HG03439 (cell line): ENCODE measurements around the gene SURF6.

Source experiments
- ATAC-seq: cut with Tn5 transposase; IDR thresholded peaks from one replicate; pipeline ENCODE4 v1.9.1; 2021; ENCODE audit warnings: mild to moderate bottlenecking, moderate library complexity; ENCODE audit not compliant: unreplicated experiment

Gene SURF6

DNA sequence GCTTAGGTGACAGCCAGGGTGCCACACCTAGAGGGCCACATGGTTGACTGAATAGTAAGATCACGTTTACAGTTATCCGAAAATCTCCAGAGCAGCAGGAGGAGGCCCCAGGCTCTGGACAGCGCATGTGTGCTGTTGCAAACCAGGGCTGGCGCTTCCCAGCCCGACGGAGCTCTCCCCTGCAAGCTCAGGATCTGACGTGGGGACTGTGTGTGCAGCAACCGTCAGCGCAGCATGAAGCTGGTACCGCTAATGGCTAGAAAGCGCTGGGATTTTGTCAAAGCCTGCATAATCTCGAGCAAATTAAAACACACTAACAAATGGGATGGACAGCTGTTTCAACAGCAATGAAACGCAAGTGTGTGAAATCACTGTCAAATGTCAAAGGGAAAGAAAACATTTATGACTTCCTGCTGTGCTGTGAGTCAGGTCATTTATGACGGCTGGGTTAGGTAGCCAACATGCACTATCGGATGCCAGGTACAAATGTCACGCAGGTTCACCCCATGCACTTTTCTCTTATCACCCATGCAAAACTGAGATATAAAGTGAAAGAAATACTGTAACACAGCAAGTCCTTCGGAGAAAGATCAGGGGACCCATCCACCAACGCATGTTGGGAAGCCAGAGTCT is 32.4 kb upstream of the SURF6 start:
- no peak for ATAC-seq

DNA sequence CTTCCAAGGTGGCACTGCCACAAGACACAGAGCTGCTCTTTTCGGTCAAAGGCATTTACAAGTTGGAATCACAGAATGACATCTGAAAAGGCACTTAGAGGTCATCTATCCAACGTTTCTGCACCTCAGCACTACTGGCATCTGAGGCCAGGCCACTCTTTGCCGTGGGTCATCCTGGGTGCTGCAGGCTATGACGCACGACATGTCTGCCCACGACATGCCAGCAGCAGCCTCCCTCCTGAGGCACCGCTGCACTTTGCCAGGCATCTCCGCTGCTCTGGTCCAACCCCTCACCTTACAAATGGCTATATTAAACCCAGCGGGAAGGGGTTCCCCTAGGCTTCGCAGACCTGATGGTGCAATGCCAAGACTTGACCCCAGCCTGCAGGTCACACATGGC is 31.8 kb upstream of the SURF6 start:
- ATAC-seq = no peak

DNA sequence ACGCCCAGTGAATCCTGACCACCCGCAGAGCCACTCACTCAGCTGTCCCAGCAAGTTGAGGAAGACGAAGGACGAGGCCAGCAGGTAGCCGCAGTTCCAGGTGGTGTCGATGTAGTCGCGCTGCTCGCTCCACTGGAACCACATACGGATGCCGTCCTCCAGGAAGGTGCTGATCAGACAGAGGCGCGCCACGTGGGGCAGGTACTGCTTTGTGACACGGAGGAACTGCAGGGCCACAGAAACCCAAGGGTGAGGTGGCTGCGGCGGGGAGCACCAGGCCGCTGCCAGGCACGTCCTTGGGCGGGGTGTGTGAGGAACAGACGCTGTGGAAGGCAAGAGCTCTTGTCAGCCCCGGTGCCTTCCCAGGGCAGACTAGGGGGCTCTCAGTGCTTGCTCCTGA is 31.2 kb upstream of the SURF6 start:
- no peak for ATAC-seq

DNA sequence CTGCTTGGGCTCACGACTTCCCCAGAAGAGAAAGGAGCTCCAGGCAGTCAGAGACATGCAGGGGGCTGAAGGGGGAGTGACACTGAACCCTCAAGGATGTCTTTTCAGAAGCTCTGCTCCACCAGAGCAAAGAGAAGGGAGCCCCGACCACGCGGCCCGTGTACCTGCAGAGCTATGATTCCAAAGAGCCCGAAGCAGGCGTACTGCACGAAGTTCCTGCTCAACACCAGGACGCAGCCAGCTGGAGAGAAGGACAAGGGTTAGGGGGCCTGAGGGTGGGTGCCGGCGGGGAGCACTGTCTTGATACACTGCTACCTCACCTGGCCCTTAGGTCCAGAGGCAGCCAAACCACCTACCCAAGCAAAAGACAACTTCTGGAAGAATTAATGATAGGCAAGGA is 30.4 kb upstream of the SURF6 start:
- ATAC-seq = no peak

DNA sequence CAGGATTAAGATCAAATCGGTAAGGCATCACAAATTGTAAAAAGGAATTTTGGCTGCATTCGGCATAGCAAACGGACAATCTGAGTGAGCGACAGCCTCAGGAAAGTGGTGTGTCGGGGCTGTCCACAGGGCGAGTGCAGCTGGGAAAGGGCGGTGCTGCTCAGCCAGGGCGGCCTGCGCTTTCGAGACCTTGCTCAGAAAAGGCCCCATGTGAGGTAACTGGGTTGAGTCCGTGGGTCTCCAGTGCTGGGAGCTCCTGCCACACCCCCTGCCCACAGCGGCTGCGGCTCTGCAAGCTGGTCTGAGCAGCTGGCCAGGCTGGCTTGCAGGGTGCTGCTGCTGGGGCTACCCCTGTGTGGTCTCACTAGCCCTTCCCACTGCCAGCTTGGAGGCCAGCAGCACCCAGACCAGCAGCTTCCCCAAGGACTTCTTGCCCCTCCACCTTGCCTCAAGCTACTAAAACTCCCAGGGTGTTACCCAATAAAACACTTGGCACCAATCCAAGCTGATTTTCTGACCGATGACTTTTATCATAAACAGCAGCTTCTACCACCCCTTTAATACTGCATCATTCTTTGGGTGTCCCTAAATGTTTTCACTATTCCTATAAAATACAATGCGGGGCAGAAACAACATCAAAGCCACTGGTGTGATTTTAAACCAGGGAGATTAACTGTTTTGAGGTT is 26.5 kb upstream of the SURF6 start:
- ATAC-seq = no peak

GRCh38 chr9:133361507-133362092 is 25.6 kb upstream of the SURF6 start:
- no peak for ATAC-seq

DNA sequence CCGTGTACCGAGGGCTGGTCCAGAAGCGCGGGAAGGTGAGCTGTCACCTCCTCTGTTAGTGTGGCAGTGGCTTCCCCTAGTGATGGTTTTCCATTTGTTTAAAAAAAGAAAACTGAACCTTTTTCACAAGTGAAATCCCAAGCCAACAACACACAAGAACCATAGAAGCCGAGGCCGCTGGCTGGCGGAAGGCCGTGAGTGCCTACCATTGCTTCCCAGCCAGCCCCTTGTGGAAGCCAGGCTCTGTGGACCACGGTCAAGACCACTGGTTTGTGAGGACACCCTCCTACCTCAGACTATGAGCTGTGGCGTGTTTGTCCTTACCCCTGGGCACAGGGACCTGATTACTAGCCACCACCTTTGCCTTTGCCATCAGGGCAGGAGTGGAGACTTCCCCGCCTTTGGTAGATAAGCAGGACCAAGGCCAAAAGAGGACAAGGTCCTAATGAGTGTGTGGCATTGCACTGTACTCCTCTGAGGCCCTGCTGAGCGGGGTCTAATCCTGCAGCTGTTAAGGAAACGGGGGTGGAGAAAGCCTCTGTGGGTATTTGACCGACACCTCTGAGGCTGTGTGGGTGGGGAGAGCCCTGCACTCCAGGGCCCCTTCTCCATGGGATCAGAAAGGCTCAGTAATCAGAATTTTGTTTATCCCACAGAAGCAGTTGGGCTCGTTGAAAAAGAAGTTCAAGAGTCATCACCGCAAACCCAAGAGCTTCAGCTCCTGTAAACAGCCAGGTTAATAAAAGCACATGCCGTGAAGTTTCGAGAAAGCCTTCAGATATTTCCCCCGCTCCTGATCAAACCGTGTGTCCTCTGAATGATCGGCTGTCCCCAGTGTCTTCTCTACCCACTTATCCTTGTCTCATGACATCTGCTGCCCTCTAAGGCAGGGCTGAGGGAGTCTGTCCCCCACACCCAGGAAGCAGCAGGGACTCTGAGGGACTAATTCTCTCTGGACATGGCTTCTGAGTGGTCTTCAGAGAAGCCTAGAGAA is 24.7 kb upstream of the SURF6 start:
- no peak for ATAC-seq

DNA sequence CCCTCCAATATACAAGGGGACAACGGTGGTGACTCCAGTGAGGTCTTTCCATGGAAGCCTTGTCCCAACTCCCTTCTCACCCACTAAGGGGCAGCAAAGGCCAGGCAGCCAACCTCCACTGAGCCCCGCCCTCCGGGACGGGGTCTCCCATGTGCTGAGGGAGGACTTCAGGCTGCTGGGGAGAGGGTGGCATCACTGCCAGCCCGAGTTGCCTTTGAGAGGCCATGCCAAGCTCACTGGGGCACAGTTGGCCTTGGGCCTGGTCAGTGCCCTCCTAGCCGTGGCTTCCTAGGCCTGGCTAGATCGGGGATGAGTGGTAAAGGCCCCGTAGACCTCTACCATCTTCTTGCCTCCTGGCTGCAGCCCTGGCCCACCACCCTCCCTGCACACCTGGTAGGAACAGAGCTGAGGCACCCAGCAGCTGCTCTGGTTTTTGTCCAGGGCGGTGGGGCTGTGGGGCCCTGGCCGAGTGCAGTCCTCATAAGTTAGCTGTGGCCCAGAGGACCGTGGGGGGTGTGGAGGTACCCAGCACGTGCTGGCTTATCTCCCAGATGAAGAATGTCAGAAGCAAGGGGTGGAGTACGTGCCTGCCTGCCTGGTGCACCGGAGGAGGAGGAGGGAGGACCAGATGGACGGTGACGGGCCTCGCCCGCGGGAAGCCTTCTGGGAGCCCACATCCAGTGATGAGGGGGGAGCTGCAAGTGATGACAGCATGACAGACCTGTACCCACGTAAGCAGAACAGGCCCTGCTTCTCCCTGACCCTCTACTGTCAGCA is 23.6 kb upstream of the SURF6 start:
- ATAC-seq = no peak

DNA sequence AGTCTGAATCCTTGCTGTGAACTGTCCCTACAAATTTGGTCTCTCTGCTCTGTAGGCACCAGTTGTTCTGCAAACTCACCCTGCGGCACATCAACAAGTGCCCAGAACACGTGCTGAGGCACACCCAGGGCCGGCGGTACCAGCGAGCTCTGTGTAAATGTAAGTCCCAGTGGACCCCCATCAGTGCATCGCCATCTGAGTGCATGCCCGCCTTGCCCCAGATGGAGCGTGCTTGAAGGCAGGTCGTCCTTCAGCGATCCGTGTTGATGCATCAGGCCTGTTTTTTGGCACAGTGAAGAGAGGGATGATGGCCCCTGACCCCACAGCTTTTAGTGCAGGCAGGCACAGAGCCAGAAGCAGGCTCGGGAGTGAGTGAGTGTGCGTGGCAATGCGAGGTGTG is 21.7 kb upstream of the SURF6 start:
- no peak for ATAC-seq

- ATAC-seq = peak; percentile 45
These were observed 20.6 kb upstream of the SURF6 start, which contains the start of the genes SURF1 and SURF2 for GRCh38 chr9:133356391-133357091. Gene SURF1 (minus strand): TSS chr9:133356487. CDS start chr9:133356453, 34 bp downstream. Gene SURF2 (plus strand): TSS chr9:133356550. CDS start chr9:133356593, 43 bp downstream.

- peak; percentile 27 for ATAC-seq
These were observed 19.9 kb upstream of the SURF6 start for GRCh38 chr9:133355881-133356357.

DNA sequence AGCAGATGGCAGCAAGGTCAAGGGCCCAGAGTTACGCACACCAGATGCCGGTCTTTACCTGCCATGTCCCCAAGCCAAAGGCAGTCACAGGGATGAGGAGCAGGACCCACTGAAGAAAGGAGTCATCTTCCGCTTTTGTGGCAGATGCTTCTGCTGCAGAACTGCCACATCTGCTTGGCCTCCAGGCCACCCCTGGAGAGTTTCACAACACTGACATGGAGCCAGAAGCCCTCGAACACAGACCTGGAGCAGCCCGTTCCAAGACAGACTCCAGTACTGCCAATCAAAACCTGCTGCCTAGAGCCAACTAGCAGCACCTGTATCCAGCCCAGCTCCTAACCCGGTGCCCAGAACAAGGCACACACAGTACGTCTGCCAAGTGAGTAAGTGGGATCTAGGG is 18.8 kb upstream of the SURF6 start:
- ATAC-seq = no peak

- no peak for ATAC-seq
These were observed 17.6 kb upstream of the SURF6 start for GRCh38 chr9:133353548-133353947.

DNA sequence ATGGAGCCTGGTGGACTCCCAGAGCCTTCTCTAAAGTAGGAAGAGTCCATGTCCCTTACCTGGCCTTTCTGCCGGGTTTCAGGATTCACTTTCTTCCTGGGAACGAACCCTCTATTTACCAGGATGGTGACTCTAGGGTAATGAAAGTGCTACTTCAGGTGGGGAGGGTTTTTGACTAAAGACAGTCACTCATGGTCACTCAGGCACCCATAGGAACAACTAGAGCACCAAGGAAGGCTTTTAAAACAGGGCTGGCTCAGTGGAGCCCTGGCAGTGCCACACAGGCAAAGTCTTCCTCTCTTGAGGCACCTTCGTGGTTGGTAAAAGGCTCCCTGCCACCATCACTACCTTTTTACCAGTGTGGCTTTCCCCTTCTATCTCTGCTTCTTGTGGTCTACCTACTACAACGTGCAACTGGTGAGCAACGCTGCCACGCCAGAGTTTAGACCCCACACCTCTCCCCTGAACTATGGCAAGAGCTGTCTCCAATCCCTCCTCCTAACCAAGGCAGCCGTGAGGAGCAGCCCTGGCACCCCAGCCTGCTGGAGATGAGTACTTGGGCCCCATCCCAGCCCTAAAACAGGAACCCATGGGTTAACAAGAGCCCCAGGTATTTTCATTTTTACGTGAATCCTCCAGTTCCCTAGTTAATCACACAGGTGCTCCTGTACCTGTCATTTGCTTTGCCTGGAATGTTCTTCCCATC is 16.8 kb upstream of the SURF6 start:
- no peak for ATAC-seq

- ATAC-seq = no peak
These were observed 16.1 kb upstream of the SURF6 start for GRCh38 chr9:133351908-133352634.

DNA sequence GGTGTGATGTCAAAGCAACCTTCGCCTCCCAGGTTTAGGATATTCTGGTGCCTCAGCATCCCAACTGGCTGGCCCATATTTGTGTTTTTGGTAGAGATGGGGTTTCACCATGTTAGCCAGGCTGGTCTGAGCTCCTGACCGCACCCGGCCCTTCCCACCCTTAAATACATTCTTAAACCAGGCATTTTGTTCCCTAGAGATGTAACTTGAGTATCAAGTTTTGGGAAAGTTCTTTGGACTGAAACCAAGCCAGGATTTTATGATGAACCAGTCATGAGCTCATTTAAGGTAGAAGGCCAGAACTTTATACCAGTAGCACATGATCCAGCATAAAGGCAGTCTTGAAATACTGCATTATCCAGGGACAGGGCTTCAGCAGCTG is 15.5 kb upstream of the SURF6 start:
- ATAC-seq = no peak

DNA sequence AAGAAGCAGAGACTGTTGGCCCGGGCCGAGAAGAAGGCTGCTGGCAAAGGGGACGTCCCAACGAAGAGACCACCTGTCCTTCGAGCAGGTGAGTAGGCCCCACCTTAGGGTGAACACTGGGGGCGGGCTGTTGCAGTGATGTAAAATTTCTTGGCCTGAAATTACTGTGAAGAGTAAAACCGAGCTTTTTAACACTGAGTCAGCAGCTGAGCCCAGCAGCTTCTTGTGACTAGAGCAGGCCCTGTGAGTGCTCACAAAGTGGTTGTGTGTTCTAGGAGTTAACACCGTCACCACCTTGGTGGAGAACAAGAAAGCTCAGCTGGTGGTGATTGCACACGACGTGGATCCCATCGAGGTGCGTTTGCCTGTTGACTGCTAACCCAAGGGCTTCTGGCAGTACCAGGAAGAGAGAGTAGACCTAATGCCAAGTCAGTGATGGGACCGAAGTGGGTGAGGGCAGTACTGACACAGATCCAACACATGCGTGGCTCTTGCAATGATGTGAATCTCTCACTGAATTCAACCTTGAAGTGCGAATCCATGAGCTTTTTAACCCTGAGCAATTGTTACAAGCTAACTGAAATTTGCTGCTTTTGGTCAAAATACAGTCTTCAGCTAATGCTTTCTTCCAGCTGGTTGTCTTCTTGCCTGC is 14.1 kb upstream of the SURF6 start:
- no peak for ATAC-seq
